ENCODE data around the gene CLPX.
"Not testable (repeated sequence)": the region's sequence is repeated elsewhere in the genome, so short reads cannot be mapped to it uniquely, and the experiment has no call there.

The CLPX gene

DNA sequence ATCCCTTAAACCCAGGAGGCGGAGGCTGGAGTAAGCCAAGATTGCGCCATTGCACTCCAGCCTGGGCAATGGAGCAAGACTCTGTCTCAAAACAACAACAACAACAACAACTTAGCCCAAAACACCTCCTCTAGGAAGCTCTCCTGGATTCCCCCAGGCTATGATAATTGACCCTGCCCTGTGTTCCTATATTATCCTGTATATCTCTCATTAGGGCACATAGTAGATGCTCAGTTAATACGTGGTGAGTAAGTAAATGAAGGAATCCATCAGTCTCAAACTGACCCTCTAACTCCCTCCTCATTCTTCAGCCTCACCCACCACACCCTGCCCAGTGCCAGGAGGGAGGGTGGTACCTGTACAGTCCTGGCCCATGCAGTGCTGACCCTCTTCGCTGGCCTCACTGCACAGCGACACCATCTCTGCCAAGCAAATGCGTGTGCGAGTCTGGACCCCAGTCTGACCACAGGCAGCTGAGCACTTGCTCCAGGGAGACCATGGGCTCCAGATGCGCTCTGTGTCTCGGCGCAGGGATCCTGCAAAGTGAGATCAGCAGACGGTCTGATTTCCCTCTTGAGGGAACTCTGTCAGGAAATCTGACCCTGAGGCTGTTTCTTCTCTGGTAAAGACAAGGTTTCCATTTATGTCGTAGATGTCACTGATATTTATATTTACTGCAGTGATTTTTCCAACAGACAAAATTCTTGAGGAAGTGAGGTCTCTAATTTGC lies 20.0 kb upstream of the CLPX start:
- ATAC-seq (no peak), DNase-seq (no peak)

- no peak for ATAC-seq
Observed at GRCh38 chr15:65204236-65204930, 19.2 kb upstream of the CLPX start.

GRCh38 chr15:65201918-65202317 lies 16.8 kb upstream of the CLPX start:
- DNase-seq, result no peak
- ATAC-seq, result no peak

More at GRCh38 chr15:65204236-65204930, 19.2 kb upstream of the CLPX start:
- DNase-seq, result no peak

- DNase-seq, result no peak
- no peak for ATAC-seq
Observed at GRCh38 chr15:65198571-65198970, 13.4 kb upstream of the CLPX start.

- no peak for DNase-seq
- ATAC-seq, result no peak
Observed at GRCh38 chr15:65197337-65197645, 12.1 kb upstream of the CLPX start.

DNA sequence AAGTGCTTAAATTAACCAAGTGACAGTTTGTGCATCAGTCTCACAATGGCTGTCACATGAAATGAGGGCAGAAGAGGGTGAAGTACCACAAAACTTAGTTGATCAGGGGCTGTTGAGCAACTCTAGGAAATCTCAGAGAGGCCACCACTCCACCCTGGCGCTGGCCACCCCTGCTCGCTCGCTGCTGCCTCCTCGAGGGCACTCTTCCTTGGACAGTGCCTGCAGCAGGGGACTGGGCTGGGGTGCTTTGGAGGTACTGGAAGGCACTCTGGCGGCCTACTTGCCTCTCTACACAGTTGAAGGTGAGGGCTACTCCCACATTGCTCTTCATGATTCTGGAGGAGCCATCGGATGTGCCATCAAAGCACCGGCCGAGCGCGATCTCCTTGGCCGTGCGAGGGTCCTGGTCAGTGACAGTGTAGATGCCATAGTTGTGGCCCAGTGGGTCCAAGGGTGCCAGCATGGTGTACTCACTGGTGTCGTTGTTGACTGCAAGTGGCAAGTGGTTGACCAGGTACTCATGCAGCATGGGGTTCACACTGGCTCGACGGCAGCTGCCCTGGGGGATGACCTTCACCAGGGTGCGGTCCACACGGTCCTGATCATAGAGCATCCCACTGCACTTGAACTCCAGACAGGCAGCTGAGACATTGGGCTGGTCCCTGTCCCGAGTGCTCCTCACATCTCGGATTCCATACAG lies 11.6 kb upstream of the CLPX start:
- DNase-seq, result no peak
- ATAC-seq, result peak; percentile 8

DNA sequence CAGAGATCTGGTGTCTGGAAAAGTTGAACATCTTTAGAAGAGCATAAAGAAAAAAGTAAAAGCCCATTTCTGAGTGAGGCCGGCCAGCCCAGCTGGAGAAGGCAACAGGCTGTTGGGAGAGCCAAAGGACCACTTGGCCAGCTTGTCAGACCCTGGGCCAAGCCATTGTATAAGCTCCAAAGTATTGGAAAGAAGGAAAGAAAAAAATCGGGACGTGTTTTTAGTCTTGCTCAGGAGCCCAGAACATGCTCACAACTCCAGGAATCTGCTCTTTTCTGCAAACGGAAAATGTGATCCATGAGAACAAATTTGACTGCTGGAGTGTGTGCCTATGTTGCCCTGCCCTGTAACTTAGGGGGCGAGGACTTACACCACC lies 10.4 kb upstream of the CLPX start:
- ATAC-seq, result no peak
- DNase-seq, result no peak

DNA sequence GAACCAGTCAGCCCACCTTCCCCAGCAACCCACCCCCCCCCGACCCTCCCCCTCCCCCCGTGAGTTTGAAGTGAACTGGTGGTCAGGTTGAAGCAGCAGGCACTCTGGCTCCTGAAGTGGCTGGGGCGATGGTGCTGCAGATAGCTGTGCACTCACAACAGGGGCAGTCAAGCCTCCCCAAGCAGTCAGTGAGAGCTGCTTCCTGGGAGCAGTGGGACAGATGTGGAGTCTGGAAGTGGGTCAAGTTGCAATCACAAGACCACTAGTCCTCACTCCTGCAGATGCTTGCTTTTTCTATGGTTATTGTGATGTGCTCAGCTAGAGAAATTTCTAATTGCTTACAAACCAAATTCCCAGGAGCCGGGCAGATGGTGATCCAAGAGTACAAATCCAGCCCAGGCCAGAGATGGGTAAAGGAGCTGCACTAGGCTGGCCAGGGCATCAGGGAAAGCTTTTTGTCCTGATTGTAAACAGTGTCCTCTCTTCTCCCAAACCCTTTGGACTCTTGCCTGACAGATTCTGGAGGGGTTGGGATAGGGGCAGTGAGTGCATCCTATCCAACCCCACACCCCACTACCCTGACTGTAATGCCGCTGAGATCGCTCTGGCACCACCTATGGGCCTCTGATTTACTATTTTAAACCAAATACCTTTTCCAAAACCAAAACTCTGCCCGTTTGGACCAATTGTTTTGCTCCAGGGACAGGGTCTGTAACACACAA lies 9.8 kb upstream of the CLPX start:
- ATAC-seq (no peak), DNase-seq (no peak)

DNA sequence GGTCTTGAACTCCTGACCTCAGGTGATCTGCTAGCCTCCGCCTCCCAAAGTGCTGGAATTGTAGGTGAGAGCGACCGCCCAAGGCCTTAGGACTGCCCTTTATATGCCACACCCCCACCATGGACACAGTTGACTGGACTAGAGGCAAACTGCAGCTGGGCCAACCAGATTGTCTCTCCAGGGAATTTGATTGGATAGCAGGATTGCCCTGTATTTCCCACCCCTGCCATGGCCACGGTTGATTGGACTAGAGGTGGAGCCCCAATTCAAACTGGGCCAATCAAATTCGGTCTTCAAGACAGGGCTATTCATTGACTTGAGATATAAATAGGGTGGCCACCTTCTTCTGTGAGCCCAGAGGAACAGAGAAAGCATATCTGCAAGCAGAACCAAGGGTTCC lies 6.9 kb upstream of the CLPX start:
- ATAC-seq (no peak), DNase-seq (no peak)

- ATAC-seq (no peak), DNase-seq (peak; percentile 22)
Observed at GRCh38 chr15:65189102-65189740, 4.1 kb upstream of the CLPX start.

GRCh38 chr15:65188472-65188871 lies 3.3 kb upstream of the CLPX start:
- not testable (repeated sequence) for DNase-seq, ATAC-seq

DNA sequence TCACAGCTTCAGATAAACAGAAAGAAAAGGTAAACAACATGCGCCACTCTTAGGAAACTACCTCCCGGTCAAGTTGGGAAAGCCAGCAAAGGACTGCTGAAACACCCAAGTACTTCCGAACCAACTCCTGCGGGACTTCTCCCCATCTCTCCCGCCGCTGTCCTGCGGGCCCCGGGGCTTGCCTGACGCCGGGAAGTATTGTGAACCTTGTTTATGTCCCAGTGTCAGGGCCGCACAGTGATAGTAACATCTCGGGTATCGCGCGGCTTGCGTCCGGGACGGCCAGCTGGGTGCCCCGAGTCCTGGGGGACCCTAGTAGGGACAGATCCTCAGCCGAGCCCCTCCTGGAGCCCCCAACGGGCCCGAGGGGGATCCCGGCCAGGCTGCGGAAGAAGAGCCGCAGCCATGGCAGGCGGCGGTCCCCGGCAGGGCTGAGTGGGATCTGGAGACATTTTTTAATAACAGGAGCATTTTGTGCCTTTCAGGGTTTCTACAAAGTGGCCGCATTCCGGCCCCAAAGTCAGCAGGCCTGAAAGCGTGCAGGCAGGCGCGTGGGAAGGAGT lies 756 bp downstream of the CLPX start:
- ATAC-seq (no peak), DNase-seq (peak; percentile 54)

DNA sequence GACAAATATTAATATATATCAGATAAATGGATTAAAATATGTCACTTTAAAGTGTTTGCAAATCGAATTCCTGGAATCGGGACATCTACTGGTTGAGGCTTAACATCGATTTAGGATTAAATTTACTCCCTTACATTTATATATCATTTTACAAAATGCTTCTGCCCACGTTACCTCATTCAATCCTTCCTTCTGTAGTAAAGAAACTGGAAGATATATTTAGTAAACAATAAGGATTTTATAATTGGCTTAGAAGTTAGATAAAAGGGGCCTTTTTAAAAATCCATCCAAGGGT lies 1.3 kb downstream of the CLPX start:
- no peak for DNase-seq

DNA sequence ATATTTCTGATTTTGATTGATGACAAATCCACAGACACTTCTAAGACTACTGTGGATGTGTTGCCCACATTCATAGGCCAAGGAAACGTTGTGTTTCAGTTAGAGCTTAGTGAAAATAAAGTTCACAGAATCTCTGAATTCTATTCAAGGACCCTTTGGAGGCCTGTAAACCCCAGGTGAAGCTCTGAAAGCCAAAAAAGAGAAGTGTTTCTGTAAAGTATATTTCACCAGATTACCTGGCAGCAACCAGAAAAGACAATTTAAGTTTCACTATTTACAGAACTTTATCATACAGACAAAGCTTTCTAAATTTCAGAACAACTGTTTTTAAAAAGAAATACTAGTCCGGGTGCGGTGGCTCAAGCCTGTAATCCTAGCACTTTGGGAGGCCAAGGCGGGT lies 2.6 kb downstream of the CLPX start:
- DNase-seq (no peak), ATAC-seq (no peak)

More for the DNA sequence above, 1.3 kb downstream of the CLPX start:
- ATAC-seq, result no peak

- ATAC-seq, DNase-seq: not testable (repeated sequence)
Observed at GRCh38 chr15:65181582-65182353, 3.4 kb downstream of the CLPX start.

DNA sequence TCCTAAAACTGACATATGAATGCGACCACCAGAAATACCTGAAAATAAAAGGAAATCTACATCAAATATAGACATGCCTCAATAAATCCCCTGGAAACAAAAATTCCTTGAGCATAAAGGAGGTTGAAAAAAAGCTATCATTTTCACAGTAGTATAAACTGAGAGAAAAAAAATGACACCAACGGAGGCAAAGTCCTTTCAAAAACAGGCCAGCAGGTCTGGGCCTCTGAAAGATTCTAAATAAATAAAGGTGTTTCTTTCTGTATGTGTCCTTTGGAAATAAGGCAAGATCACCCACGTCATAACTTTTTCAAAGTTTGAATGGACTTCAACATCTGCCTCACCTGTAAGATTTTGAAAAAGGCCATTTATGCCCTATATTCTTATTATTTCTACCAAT lies 5.0 kb downstream of the CLPX start:
- ATAC-seq, result no peak
- DNase-seq, result no peak

DNA sequence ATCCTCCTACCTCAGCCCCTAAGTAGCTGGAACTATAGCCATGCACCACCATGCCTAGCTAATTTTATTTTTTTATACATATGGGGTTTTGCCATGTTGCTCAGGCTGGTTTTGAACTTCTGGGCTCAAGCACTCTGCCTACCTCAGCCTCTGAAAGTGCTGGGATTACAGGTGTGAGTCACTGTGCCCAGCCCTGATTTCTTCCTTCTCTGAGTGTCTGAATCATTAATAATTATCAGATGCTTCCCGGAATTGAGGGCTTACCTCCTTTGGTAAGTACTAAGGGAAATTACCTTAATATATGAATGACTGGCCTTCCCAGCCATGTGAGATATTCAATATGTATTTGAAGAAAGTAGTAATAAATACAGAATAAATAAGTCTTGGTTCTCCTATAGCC lies 7.2 kb downstream of the CLPX start:
- ATAC-seq, result no peak
- DNase-seq, result no peak

GRCh38 chr15:65176056-65176455 lies 9.1 kb downstream of the CLPX start:
- no peak for DNase-seq

GRCh38 chr15:65175511-65175910 lies 9.6 kb downstream of the CLPX start:
- no peak for DNase-seq
- ATAC-seq, result no peak

More at GRCh38 chr15:65176056-65176455, 9.1 kb downstream of the CLPX start:
- no peak for ATAC-seq

DNA sequence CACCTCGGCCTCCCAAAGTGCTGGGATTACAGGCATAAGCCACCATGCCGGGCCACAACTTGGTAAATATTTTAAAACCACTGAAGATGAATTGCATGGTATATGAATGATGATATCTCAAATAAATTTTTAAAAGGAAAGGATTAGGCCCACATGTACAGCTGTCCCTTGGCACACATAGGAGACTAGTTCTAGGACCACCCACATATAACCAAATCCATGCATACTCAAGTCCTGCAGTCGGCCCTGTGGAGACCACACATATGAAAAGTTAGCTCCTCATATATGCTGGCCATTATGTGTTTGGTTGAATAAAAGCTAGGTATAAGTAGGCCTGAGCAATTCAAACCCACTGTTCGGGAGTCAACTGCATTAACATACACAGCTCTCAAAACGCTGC lies 10.6 kb downstream of the CLPX start:
- DNase-seq, result no peak
- ATAC-seq, result no peak

DNA sequence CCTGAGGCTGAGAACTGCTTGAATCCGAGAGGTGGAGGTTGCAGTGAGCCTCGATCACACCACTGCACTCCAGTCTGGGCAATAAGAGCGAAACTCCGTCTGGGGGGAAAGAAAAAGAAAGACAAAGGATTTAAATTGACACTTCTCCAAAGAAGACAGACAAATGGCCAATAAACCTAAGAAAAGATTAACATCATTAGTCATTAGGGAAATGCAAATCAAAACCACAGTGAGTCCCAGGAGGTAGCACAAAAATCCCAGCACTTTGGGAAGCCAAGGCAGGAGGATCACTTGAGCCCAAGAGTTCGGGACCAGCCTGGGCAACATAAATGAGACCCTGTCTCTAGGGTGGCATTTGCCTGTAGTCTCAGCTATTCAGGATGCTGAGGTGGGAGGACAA lies 12.6 kb downstream of the CLPX start:
- DNase-seq (no peak), ATAC-seq (no peak)
